A549 treated with CORT108297 at 1 μM for 4 hours (cell line): Measurements from ENCODE around the gene SHCBP1L. TPM values are rescaled to one million over a fixed set of nuclear protein-coding genes. Genes with fewer than 3 reads are reported as not detected.

ENCODE experiments used
- total RNA-seq: library from RNA; stranded (reverse); fragments of 200-300 nt; extraction: Qiagen RNA extraction; gene quantifications from 5 replicates; pipeline ENCODE4 v1.2.3, GENCODE V29; 2022

Gene SHCBP1L
- not detected in 5 replicates for total RNA-seq

GRCh38 chr1:182952677-182953444 is at the start of gene SHCBP1L:
SHCBP1L (minus strand) TSS chr1:182953166; CDS start chr1:182953133, 33 bp downstream.

Other genes with a start within 250 kb of the SHCBP1L start
- 0.54 to 1.3 TPM (median 0.86 TPM) in 5 replicates for gene NPL, start 163.4 kb downstream of the SHCBP1L start, total RNA-seq
- 156 to 196 TPM (median 160 TPM) in 5 replicates for gene DHX9, start 113.8 kb downstream of the SHCBP1L start, total RNA-seq
- gene LAMC1, start 70.3 kb upstream of the SHCBP1L start, total RNA-seq: 81.5 to 128 TPM (median 107 TPM) in 5 replicates
- gene LAMC2, start 233.1 kb upstream of the SHCBP1L start, total RNA-seq: 21.5 to 31.5 TPM (median 24.9 TPM) in 5 replicates